NB4 (cell line): Measurements from ENCODE around the gene CTDSP2.

Experiments
- DNase-seq: peaks from one replicate; pipeline ENCODE4 v3.0.0; 2010; ENCODE audit warnings: low read depth
- H3K4me3 ChIP-seq: one replicate; pipeline ENCODE4 v1.5.1; 2011; ENCODE audit warnings: mild to moderate bottlenecking, low read depth, low read length, moderate library complexity
- CTCF ChIP-seq: IDR thresholded peaks from one replicate; pipeline ENCODE4 v1.5.1; 2012; ENCODE audit warnings: low read depth, low read length
- MAX ChIP-seq: IDR thresholded peaks from 2 replicates; pipeline ENCODE4 v1.6.1; 2011; ENCODE audit warnings: low read depth, low read length
- MYC ChIP-seq: IDR thresholded peaks from 2 replicates; pipeline ENCODE4 v1.6.1; 2011; ENCODE audit warnings: low read depth, low read length
- POLR2A ChIP-seq: IDR thresholded peaks from 2 replicates; pipeline ENCODE4 v1.6.1; 2011; ENCODE audit warnings: mild to moderate bottlenecking; ENCODE audit not compliant: insufficient read length; ENCODE audit errors: extremely low read depth

CTDSP2 gene

DNA sequence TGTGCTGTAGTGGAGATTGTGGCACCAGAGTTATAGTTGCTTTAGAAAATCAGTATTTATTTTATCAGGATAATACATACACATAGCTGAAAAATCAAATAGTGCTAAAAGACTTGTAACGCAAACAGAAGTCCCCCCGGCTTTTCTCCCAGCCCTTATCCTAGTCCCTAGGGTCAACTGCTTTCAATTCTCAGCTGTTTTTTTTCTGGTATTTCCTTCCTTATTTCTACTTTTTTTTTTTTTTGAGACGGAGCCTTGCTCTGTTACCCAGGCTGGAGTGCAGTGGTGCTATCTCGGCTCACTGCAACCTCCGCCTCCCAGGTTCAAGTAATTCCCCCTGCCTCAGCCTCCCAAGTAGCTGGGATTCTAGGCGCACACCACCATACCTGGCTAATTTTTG is 8.4 kb upstream of the CTDSP2 start:
- no peak overlapping the region for H3K4me3 ChIP-seq
- DNase-seq = no peak
- TF ChIP-seq MYC (no peak), POLR2A (no peak), MAX (no peak), CTCF (no peak)

DNA sequence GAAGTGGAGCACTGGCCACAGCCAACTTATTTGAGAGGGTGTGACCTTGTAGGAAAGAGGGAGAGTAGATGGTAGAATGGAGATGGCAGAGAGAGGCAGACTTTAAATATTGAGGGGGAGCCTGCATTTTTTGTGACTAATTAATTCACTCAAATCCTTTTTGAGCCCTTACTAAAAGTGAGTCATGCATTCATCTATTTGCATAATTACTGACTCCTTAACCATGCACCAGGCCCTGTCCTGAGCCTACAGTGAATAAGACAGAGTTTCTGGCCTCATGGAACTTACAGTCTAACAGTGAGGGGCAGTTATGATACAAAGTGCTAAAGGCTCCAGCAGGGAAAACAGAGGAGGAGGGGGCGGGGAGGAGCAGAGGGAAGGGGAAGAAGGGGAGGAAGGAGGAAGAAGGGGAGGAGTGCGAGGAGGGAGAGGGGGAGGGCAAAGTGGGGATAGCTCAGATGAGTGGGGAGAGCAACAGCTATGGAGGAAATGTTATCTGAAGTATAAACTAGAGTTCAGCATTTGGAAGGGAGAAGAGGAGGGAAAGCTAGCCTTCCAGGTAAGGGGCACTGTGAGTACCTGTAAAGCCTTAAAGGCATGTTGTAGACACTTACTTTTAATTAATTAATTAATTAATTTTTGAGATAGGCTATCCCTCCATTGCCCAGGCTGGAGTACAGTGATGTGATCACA is 7.5 kb upstream of the CTDSP2 start:
- no peak overlapping the region for H3K4me3 ChIP-seq
- no peak for DNase-seq
- TF ChIP-seq POLR2A (no peak), MAX (no peak), MYC (no peak), CTCF (no peak)

DNA sequence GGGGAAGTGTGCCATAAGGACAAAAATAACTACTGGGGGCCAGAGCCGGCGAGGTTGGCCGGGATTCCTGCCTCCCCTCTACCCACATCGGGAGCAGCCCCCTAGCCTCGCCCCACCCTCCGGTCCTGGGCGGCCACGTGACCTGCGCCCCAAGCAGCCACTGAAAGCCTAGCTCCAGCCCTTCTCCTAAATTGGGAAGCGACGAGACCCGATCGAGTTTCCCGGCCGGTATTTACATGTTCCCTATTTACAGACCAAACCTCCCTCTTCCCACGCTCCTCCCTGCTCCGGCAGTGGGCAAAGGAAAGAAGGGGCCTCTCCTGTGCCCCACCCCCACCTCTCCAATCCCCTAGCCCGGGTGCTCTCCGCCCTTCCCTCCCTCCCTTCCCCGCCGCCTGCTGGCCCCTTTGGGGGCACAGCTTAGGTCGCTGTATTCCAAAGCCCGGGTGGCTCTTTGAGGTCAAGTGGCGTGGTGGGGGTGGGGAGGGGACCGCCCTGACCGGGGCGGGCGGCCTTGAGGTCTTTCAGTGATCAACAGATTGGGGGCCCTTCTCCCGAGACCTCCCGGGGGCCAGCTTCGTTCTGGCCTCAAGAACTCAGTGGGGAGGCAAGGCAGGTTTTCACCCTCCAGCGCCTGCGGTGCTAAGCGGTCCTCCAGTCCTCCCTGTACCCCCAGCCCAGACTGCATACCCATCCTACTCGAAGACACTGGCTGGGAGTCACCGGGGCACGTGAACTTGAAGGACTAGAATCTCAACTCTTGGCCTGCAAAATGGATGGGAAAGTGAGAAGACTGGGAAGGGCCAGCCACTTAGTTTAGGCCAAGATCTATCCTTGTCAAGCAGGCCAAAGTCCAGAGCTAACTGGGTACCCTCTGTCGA is 6.3 kb upstream of the CTDSP2 start:
- no peak overlapping the region for H3K4me3 ChIP-seq
- DNase-seq = no peak
- TF ChIP-seq MYC (no peak), CTCF (no peak), POLR2A (no peak), MAX (no peak)

GRCh38 chr12:57852200-57852599 is 5.7 kb upstream of the CTDSP2 start:
- TF ChIP-seq MAX = no peak
- TF ChIP-seq CTCF = no peak
- TF ChIP-seq POLR2A = no peak
- TF ChIP-seq MYC = no peak
- DNase-seq = no peak
- no peak overlapping the region for H3K4me3 ChIP-seq

GRCh38 chr12:57851552-57851951 is 5.0 kb upstream of the CTDSP2 start:
- H3K4me3 ChIP-seq = no peak overlapping the region
- no peak for DNase-seq
- no peak for TF ChIP-seq MAX
- TF ChIP-seq MYC = no peak
- no peak for TF ChIP-seq CTCF
- no peak for TF ChIP-seq POLR2A
